ENCODE results near the gene OR10H1.
"Not testable (repeated sequence)": the region's sequence is repeated elsewhere in the genome, so short reads cannot be mapped to it uniquely, and the experiment has no call there.

Gene OR10H1

DNA sequence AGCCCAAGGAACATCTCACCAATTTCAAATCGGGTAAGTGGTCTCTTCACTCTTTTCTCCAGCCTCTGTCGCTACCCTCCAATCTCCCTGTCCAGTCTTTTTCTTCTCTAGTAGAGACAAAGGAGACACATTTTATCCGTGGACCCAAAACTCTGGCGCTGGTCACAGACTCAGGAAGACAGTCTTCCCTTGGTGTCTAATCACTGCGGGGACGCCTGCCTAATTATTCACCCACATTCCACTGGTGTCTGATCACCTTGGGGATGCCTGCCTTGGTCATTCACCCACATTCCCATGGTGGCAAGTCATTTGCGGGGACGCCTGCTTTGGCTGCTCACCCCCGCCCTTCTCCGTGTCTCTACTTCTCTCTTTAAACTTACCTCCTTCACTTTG, 13.8 kb upstream of the OR10H1 start:
- DNase-seq (ENCODE audit: low read depth in 1 of 2, low spot score in 1 of 2), result no peak

DNA sequence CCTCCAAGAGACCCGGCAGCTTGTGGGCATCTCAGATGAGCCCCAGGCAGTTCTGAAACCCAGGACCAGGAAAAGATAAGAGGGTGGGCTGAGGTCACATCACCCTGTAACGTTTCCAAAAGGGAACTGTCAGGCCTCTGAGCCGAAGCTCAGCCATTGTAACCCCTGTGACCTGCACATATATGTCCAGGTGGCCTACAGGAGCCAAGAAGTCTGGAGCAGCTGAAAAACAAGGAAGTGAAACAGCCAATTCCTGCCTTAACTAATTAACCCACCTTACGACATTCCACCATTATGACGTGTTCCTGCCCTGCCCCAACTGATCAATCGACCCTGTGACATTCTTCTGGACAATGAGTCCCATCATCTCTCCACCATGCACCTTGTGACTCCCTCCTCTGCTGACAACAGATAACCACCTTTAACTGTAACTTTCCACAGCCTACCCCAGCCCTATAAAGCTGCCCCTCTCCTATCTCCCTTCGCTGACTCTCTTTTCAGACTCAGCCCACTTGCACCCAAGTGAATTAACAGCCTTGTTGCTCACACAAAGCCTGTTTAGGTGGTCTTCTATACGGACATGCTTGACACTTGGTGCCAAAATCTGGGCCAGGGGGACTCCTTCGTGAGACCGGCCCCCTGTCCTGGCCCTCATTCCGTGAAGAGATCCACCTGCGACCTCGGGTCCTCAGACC, 13.3 kb upstream of the OR10H1 start:
- DNase-seq (ENCODE audit: low read depth in 1 of 2, low spot score in 1 of 2), result not testable (repeated sequence)

DNA sequence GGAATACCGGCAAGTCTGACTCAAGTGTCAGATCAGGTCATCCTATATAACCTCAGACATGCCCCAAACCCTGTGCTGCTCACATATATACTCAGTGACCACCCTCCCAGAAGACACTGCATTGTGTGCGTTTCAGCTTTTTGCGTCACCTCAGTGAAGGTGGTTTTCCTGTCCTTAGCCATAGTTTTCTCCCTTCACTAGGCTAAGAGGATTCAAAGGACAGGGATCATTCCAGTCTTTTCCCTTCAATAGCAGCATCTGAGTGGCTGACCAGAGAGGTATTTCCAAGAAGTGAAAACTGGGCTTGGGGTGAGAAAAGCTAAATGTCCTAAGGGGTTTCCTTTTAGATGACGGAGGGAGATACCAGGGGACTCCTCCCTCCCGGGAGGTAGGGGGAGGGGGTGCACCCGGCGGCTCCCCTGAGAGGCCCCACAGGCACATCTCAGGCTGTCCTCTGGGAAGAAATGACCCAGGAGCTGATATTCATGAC, 12.7 kb upstream of the OR10H1 start:
- DNase-seq (ENCODE audit: low read depth in 1 of 2, low spot score in 1 of 2), result no peak

DNA sequence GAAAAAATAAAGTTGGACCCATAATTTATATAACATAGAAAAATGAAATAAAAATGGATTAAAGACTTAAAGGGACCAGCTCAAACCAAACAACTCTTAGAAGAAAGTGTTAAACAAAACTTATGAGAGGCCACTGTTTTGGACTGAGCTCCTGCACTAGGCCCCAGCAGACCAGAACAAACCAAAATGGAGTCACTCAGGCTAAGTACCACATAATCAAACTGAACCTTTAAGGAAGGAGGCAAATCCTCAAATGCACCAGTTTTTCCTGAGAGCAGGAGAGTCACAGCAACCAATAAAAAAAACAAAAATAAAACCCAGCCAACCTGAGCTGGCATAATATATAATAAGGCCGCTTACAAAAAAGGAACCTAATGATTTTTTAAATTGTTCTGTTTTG, 10.3 kb upstream of the OR10H1 start:
- DNase-seq (ENCODE audit: low read depth in 1 of 2, low spot score in 1 of 2), result no peak

DNA sequence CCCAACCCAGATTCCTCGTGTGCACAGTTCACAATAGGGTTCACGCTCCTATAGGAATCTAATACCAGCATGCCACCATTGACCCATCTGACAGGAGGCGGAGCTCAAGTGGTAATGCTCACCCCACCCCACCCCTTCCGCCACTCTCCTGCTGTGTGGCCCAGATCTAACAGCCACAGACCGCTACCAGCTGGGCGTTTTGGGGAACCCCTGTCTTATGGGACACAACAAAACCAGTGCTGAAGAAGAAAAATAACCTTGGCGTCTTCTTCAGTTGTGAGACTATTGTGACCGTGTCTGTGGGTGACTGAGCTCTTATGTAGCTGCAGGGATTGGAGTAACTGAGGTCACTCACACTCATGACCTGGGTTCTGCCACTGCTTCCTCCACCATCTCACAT, 5.2 kb upstream of the OR10H1 start:
- no peak for DNase-seq (ENCODE audit: low read depth in 1 of 2, low spot score in 1 of 2)

DNA sequence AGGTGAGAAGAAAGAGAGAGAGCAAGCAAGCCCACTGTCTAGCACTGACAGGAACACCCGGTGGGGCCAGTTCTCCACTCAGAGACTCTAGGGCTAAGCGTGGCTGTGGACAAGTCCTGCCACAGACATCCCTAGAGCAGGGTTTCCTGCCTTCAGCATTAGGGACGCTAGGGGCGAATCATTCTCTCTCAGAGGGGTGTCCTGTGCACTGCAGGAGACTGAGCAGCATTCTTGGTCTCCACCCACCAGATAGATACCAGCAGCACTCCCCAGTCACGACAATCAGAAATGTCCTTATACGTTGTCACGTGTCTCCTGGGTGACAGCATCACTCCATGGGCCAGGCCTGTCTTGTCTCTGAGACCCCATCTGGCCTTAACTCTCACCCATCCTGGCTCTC, 1.5 kb downstream of the OR10H1 start:
- DNase-seq (ENCODE audit: low read depth in 1 of 2, low spot score in 1 of 2), result no peak

DNA sequence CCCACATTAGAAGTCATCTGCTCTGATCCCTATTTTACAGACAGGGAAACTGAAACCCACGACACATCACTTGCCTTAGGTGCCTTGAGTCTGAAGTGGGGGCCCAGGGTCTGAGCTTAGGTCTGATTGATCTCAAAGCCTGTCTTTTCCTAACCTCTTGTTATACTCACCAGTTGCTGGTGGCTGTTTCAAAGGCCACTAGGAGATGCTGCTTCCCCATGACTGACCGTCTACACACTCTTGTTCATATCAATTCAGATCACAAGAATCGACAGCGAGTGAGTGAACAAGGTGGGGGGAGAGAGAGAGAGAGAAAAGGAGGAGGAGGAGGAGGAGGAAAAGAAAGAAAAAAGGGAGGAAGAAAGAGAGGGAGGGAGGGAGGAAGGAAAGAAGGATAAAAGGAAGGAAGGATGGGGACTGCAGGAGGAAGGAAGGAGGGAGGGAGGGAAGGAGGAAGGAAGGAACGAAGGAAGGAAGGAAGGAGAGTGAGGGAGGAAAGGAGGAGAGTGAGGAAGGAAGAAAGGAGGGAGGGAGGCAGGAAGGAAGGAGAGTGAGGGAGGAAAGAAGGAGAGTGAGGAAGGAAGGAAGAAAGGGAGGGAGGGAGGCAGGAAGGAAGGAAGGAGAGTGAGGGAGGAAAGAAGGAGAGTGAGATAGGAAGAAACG, 3.3 kb downstream of the OR10H1 start:
- no peak for DNase-seq (ENCODE audit: low read depth in 1 of 2, low spot score in 1 of 2)

DNA sequence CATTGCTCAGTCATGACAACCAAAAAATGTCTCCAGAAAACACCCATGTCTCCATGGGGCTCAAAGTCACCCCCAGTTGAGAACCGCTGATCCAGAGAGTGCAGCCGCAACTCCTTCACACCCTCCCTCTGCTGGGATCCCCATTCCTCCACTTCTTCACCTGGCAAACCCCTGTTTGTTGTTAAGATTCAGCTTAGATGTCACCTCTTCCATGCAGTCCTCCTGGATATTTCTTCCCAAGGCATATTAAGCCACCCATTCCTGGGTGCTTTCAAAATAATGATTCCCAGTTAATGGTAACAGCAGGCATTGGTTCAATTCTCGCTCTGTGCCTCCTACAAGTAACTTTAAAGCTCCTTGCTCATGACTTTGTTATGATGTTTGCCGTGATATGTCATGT, 4.0 kb downstream of the OR10H1 start:
- no peak for DNase-seq (ENCODE audit: low read depth in 1 of 2, low spot score in 1 of 2)

DNA sequence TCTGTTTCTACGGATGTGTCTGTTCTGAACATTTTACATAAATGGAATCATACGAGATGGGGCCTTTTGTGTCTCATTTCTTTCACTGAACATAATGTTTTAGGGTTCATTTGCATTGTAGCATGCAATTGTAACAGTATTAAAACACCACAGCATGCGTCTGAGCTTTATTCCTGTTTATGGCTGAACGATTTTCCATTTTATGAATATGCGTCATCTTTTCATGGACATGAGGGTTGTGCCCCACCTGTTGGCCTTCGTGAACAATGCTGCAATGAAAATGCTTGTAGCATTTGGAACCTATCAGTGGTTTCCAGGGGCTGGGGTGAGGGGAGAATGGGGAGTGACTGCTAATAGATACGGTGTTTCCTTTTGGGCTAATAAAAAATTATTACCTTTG, 5.1 kb downstream of the OR10H1 start:
- DNase-seq (ENCODE audit: low read depth in 1 of 2, low spot score in 1 of 2), result no peak

DNA sequence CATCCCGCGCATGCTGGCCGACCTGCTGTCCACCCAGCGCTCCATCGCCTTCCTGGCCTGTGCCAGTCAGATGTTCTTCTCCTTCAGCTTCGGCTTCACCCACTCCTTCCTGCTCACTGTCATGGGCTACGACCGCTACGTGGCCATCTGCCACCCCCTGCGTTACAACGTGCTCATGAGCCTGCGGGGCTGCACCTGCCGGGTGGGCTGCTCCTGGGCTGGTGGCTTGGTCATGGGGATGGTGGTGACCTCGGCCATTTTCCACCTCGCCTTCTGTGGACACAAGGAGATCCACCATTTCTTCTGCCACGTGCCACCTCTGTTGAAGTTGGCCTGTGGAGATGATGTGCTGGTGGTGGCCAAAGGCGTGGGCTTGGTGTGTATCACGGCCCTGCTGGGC, 21.2 kb downstream of the OR10H1 start:
- DNase-seq (ENCODE audit: low read depth in 1 of 2, low spot score in 1 of 2), result not testable (repeated sequence)

DNA sequence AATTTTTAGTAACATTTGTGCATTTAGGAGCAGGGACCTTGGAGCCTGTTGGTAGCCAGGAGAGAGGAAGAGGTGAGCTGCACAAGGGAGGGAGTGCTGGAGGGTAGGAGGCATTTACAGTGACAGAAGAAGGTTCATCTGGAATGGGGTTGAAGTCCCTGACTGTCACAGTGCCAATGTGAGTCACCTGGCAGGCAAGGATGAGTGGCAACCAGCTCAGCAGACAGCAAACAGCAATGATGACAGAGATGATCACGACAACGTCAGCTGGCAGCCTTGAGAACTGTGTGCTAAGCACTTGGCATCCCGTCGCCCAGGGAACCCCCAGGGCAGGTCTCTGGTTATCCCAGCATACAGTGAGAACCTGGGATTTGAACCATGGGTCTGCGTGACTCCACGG, 25.4 kb downstream of the OR10H1 start:
- no peak for DNase-seq (ENCODE audit: low read depth in 1 of 2, low spot score in 1 of 2)

DNA sequence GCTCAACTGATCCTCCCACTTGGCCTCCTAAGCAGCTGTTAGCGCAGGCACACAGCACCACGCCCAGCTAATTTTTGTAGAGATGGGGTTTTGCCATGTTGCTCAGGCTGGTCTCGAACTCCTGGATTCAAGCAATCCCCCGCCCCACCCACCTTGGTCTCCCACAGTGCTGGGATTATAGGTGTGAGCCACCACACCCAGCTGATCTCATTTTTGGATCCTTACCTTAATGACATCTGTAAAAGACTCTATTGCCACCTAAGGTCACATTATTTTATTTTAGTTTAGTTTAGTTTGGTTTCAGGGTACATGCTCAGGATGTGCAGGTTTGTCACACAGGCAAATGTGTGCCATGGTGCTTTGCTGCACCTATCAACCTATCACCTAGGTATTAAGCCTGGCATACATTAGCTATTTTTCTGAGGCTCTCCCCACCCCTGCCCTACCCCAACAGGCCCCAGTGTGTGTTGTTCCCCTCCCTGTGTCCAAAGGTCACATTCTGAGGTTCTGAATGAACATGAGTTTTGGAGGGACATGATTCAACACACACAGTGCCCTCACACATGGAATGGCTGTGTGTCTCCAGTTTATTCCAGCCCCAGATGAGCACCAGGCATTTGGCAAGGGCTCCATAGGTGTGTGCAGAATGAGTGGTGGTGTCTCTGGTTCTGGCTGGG, 26.7 kb downstream of the OR10H1 start:
- DNase-seq (ENCODE audit: low read depth in 1 of 2, low spot score in 1 of 2), result no peak

DNA sequence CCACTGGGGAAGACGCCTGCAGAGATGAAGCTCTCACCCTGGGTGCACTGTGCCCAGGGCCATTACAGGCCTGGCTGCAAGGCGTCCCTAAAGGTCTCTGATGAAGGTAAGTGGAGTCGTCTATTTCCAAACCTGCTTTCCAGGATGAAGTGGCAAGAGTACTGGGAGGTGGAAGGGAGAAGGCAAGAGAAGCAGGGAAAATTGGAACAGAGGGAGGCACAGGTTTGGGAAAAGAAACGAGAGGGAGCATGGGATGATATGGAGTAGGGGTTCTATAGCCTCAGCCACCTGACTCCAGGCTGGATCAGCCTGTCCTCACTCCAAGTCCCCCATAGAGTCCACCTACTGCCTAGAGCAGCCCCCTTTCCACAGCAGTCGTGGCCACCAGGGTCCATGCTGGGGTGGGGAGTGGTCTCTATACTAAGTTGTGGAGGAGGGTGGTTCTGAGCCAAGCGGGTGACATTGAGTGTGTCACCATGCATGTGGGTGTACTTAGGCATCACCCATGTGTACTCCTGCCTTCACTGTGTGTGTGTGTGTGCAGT, 27.8 kb downstream of the OR10H1 start, which contains the start of gene OR10H5:
OR10H5 (plus strand) TSS at position 51 of the 545 bp plus-strand sequence. CDS start 6,388 bp downstream, outside the sequence.
- no peak for DNase-seq (ENCODE audit: low read depth in 1 of 2, low spot score in 1 of 2)

DNA sequence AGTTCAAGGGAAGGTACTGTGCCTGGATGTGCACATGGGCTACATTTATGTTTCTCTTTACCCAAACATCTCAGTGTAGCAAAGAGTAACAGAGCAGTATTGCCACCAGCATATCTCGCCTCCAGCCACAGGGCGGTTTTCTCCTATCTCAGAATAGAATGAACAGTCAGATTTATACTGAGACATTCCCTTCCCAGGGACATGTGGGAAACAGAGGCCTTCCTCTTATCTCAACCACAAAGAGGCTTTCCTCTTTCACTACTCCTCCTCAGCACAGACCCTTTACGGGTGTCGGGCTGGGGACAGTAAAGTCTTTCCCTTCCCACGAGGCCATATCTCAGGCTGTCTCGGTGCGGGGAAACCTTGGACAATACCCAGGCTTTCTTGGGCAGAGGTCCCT, 32.6 kb downstream of the OR10H1 start:
- DNase-seq (ENCODE audit: low read depth in 1 of 2, low spot score in 1 of 2), result not testable (repeated sequence)

DNA sequence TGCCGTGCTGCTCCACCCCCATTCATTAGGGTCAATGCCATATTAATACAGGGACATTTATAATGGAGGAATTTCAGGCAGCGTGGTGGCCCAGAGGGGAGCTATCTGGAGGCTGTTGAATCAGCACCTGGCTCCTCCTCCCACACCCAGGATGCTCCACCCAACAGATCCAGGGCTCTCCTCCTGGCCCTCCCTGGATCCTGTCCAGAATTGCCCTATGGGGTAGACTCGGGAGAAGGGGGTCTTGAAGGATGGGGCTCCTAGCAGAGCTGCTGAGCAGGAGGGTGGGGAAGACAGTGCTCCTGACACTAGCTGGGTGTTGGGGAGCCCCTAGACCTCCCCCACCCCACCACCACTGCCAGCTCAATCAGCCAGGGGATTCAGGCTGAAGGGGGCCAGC, 33.3 kb downstream of the OR10H1 start:
- DNase-seq (ENCODE audit: low read depth in 1 of 2, low spot score in 1 of 2), result no peak

DNA sequence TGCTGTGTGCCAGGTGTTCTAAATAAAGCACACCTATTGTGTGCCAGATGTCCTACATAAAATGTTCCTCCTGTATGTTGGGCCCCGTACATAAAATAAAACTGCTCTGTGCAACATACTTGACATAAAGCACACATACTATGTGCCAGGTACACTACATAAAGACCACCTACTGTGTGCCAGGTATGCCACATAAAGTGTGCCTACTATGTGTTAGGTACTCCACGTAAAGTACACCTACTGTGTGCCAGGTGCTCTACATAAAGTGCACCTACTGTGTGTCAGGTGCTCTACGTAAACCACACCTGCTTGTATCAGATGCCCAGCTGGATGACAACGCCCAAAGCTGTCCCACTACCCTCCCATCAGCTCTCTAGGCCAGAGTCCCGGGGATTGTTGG, 33.8 kb downstream of the OR10H1 start:
- DNase-seq (ENCODE audit: low read depth in 1 of 2, low spot score in 1 of 2), result no peak

DNA sequence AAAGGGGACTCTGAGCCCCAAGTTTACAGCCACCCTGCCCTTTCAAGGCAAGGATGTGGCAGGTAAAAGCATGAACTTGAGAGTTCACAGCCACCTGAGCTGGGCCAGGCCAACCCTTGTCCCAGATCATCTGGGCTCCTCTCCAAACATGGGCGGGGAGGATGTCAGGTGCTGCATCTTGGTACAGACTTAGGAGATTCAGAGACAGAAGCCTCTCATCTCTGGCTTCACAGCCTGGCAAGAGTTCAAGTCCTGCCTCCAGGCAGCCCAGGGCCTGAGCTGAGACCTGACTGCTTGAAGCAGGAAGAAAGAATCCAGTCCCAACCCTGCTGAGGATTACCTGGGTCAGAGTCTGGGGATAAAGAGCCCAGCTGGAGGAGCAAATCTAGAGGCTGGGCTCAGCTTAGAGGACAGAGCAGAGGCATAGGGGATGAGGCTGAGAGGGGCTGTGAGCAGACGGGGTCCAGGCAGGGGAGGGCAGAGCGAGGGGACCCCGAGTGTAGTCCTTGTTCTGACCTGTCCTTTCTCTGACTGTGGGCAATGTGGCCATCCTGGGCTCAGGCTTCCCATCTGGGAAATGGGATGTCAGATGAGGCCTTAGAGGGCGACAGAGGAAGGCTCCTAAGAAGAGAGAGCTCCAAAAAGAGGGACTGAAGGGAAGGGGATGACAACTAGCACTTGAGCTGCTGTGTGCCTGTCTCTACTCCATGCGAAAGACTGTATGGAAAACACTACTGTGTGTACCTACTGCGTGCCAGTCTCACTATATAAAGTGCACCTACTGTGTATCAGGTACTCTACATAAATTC, 34.6 kb downstream of the OR10H1 start:
- DNase-seq (ENCODE audit: low read depth in 1 of 2, low spot score in 1 of 2), result no peak

DNA sequence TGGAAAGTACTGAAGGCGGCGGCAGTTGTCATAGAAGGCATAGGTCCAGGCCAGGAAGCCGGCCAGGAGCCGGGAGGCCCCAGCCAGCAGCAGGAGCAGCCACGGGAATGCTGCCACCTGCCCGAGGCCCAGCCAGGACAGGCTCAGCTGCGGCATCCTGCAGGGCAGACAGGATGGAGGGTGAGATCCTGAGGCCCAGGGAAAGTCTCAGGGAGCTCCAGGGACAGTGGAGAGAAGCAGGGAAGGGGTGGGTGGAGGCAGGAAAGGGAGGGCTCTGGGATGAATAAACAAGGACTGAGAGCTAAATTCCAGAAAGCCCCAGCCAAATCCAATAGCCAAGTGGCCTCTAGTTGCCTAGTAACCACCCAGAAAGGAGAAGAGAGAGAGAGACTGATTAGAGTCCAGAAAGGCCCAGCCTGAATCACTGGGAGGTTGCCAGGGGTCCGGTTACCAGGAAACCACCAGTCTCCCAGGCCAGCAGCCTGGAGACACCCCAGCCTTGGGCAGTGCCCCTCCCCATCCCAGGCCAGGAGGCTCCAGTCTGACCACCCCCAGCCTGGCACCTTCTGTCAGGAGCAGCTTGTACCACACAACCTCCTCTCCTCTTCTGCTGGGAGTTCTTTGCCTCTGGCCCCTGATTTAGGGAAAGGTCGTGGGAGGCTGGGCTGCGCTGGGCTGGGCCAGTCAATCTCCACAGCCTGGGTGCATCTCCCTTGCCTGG, 35.5 kb downstream of the OR10H1 start:
- no peak for DNase-seq (ENCODE audit: low read depth in 1 of 2, low spot score in 1 of 2)

DNA sequence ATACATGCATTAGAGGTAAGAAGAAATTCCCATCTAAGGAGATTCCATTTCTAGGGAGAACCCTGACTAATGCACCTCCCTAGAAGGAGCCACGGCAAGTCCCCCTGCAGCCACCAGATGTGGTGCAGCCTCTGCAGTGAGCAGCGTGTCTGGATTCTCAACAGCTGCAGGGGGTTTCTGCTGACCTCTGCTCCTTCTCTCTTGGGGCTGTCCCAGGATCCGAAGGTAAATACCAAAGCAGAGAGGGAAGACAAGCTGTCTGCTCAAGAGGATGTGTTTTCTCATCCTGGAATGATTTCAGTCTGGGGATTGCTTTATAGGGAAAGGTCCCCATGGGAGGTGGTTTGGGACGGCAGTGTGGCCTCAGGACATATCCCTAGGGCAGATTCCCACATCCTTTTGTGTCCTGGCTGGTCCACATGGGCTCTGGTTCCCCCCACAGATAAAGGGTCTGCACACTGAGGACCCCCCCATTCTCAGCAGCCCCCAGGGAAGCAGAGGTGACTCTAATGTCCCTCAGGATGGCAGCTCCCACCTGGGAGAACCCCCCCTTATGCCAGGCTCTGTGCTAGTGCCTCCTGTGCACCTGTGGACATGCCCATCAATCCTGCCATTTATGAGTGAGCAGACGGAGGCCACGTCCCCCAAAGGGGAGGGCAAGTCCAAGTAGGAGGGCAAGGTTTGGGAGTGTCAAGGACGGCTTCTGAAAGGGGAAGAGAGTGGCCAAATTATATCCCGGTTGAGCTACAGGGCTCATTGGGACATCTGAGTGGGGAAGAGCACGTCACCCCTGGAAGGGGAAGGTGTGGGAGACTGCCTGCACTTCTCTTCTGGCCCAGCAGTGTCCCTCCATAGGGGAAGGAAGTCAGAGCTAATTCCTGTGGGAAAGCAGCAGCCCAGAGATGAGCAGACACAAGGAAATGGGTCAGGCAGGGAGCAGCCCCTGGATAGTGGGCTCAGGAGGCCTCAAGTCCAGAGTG, 38.2 kb downstream of the OR10H1 start:
- no peak for DNase-seq (ENCODE audit: low read depth in 1 of 2, low spot score in 1 of 2)

Data from activated T-helper 1 cell treated with anti-CD3 and anti-CD28 coated beads, Interleukin-2, amount 50 U/mL, for 16 hours (primary cell).